Esophagus muscularis mucosa (tissue), 4 donors: Measurements from ENCODE around the gene ERBB4. TPM values are rescaled to one million over a fixed set of nuclear protein-coding genes. Genes with fewer than 3 reads are reported as not detected.
"Not testable (repeated sequence)": the region's sequence is repeated elsewhere in the genome, so short reads cannot be mapped to it uniquely, and the experiment has no call there.

ENCODE experiments used
- DNase-seq: peaks from one replicate; pipeline ENCODE4 v3.0.0-alpha.2; 2017; ENCODE audit errors: extremely low spot score
- H3K27ac ChIP-seq, 4 donors: fragments of 200-600 bp; sonication (generic); replicated peaks in 1 of 4; 1 replicate in 3 of 4; 2 replicates in 1 of 4; pipeline ENCODE4 v1.5.1; 2016 to 2019; ENCODE audit warnings: mild to moderate bottlenecking in 1 of 4
- H3K27me3 ChIP-seq, 4 donors: fragments of 200-600 bp; sonication (generic); one replicate each; pipeline versions ENCODE4 v1.5.1 to v1.6.0; 2016 to 2019
- H3K36me3 ChIP-seq, 4 donors: fragments of 200-600 bp; sonication (generic); one replicate each; pipeline ENCODE4 v1.5.1; 2016 to 2019
- H3K4me1 ChIP-seq, 4 donors: fragments of 200-600 bp; sonication (generic); one replicate each; pipeline ENCODE4 v1.5.1; 2016 to 2019
- H3K4me3 ChIP-seq, 4 donors: fragments of 200-600 bp; sonication (generic); 1 replicate in 2 of 4; 2 replicates in 2 of 4; pipeline ENCODE4 v1.5.1; 2016 to 2019; ENCODE audit warnings: mild to moderate bottlenecking in 4 of 4, moderate library complexity in 1 of 4
- H3K9me3 ChIP-seq, 4 donors: fragments of 200-600 bp; sonication (generic); 1 replicate in 3 of 4; 2 replicates in 1 of 4; pipeline ENCODE4 v1.5.1; 2016 to 2019
- EP300 ChIP-seq: sonication (generic); formaldehyde crosslinking; IDR thresholded peaks from one replicate; pipeline ENCODE4 v1.6.1; 2017; ENCODE audit warnings: antibody characterized with exemption
- POLR2A ChIP-seq: fragments of 450-650 bp; IDR thresholded peaks from one replicate; pipeline ENCODE4 v1.6.1; 2017; ENCODE audit warnings: antibody characterized with exemption, moderate library complexity, mild to moderate bottlenecking, low read depth
- POLR2AphosphoS5 ChIP-seq, 2 donors: sonication (generic); formaldehyde crosslinking; IDR thresholded peaks; one replicate each; pipeline ENCODE4 v1.6.1; 2017; ENCODE audit warnings: antibody characterized with exemption in 2 of 2
- WGBS: methylation state at CpG from one replicate; pipeline ENCODE4 v1.1.5; 2018; 5-methylcytosine and 5-hydroxymethylcytosine counted together
- intact Hi-C: fragments of 100-400 bp; cut with DNase I; formaldehyde crosslinking; loops from one replicate; pipeline ENCODE4 v1.15.1; 2023
- total RNA-seq, 4 donors: library from RNA; depleted of rRNA; stranded (reverse); fragments of >200 nt; gene quantifications; one replicate each; pipeline versions ENCODE4 v1.1.0 to v1.2.1, GENCODE V29; 2016
- TF ChIP-seq, protein P1 (sequence below), 3 experiments: fragments of 200-600 bp in 2 of 3; fragments of 450-650 bp in 1 of 3; sonication (generic) in 2 of 3; IDR thresholded peaks; one replicate each; pipeline ENCODE4 v1.5.1; 2017 to 2019; ENCODE audit warnings: antibody characterized with exemption in 3 of 3, mild to moderate bottlenecking in 2 of 3, moderate library complexity in 1 of 3

The ERBB4 gene
- total RNA-seq, 4 donors from 2014 or later: under 0.01 to 0.19 (median 0.17) TPM

DNA sequence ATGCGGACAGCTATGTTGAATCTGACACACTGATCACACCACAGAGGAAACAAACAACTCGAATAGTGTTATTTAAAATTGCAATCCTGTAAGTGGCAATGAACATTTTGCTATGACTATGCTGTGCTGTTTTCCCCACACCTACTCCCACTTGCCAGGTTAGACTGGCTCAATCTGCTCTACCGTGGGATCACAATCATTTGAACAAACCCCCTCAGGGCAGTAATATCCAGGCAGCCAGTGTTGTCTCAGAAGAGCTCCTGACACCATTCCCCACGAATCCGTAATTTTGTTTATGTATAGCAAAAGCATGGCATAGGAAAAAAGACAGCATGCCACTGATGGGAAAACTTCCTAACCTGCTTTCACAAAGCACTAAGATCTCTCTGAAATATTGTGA lies 284.3 kb downstream of the ERBB4 start:
- Histone ChIP-seq H3K27me3 (no peaks in the 10 kb centered on the region), H3K36me3 (no peaks in the 10 kb centered on the region), H3K4me3 (no peak overlapping the region), H3K27ac (no peak overlapping the region), H3K4me1 (no peaks in the 10 kb centered on the region), H3K9me3 (no peaks in the 10 kb centered on the region)
- intact Hi-C loops: no loop called here
- TF ChIP-seq, protein P1, sequence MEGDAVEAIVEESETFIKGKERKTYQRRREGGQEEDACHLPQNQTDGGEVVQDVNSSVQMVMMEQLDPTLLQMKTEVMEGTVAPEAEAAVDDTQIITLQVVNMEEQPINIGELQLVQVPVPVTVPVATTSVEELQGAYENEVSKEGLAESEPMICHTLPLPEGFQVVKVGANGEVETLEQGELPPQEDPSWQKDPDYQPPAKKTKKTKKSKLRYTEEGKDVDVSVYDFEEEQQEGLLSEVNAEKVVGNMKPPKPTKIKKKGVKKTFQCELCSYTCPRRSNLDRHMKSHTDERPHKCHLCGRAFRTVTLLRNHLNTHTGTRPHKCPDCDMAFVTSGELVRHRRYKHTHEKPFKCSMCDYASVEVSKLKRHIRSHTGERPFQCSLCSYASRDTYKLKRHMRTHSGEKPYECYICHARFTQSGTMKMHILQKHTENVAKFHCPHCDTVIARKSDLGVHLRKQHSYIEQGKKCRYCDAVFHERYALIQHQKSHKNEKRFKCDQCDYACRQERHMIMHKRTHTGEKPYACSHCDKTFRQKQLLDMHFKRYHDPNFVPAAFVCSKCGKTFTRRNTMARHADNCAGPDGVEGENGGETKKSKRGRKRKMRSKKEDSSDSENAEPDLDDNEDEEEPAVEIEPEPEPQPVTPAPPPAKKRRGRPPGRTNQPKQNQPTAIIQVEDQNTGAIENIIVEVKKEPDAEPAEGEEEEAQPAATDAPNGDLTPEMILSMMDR (IDR thresholded peaks at IDR 0.05): no peak
- no peak for TF ChIP-seq POLR2AphosphoS5 (IDR thresholded peaks at IDR 0.05)
- TF ChIP-seq POLR2A: no peak
- no peak for TF ChIP-seq EP300
- no peak for DNase-seq
- WGBS: 56% methylated on average over 5 of the region's 5 CpGs

DNA sequence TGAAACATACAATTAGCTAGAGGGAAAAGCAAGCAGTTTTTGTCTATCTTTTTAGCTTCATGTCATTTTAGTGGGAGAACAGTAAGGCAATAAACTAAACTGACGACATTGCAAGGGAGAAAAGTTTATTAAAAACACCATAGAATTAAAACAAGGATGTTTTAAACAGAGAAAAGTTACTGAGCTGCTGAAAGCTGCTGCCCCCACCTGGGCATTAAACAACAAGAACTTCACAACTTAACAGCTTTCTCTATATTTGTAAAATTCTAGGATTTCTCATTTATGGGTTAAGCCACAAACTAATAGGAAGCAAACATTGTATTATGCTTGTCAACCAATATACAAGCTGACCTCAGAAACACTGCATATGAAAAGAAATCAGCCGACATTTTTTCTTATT lies 289.2 kb downstream of the ERBB4 start:
- no peaks in the 10 kb centered on the region for H3K4me1 ChIP-seq
- intact Hi-C loops: no loop called here
- WGBS: 56% methylated on average over 2 of the region's 2 CpGs
- DNase-seq: no peak
- no peak overlapping the region for H3K4me3 ChIP-seq
- TF ChIP-seq POLR2A (no peak), EP300 (no peak), POLR2AphosphoS5 (IDR thresholded peaks at IDR 0.05) (no peak)
- TF ChIP-seq, protein P1 (IDR thresholded peaks at IDR 0.05): no peak
- H3K27me3 ChIP-seq: no peaks in the 10 kb centered on the region
- no peaks in the 10 kb centered on the region for H3K9me3 ChIP-seq
- H3K36me3 ChIP-seq: no peaks in the 10 kb centered on the region
- no peak overlapping the region for H3K27ac ChIP-seq

DNA sequence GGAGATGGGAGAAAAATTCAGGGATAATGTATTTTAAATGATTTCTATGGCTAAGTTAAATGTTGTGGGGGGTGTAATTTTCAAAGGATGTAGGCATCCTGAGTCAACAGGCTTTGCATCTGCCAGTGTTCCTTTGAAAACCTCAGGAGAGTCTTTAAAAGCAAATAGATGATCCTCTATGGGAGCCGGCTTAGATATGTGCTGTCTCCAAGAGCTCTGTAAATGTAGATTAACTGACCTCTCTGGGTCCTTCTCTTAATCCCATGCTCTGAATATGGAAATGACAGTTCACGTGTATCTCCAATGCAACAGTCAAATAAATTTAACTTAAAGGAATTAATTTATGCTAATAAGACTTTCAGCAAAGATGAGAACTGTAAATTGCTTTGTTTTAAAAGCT lies 292.7 kb downstream of the ERBB4 start:
- TF ChIP-seq, protein P1 (IDR thresholded peaks at IDR 0.05): no peak
- TF ChIP-seq EP300: no peak
- no peak for TF ChIP-seq POLR2AphosphoS5 (IDR thresholded peaks at IDR 0.05)

DNA sequence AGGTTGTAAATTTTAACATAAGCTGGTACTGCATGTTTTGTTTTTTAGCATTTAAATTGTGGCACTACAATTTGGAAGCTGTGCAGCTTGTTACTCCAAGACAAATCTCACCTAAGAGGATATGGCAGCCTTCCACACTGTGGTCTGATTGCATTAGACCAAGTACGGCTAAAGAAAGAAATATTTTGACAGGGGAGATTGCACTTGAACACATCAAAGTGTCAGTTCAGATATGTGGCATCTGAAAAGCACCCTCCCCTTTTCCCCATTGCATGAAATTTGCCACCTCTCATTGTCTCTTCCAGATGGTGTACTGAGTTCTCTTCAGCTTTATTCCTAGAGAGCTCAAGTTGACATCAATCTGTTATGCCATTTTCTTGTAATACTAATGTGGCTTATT lies 295.9 kb downstream of the ERBB4 start:
- Histone ChIP-seq H3K36me3 (no peaks in the 10 kb centered on the region), H3K9me3 (no peaks in the 10 kb centered on the region), H3K27me3 (peaks cover 0 to 7% (median 0%) of the 10 kb centered on the region in 4 donors), H3K27ac (no peak overlapping the region), H3K4me3 (no peak overlapping the region), H3K4me1 (no peaks in the 10 kb centered on the region)
- no peak for DNase-seq
- TF ChIP-seq EP300 (no peak), POLR2A (no peak), POLR2AphosphoS5 (IDR thresholded peaks at IDR 0.05) (no peak)
- TF ChIP-seq, protein P1 (IDR thresholded peaks at IDR 0.05): no peak
- 40% methylated on average over 1 of the region's 1 CpG for WGBS
- intact Hi-C loops: no loop called here

More for the DNA sequence above, 292.7 kb downstream of the ERBB4 start:
- H3K36me3 ChIP-seq: no peaks in the 10 kb centered on the region
- 52% methylated on average over 2 of the region's 2 CpGs for WGBS
- H3K4me3 ChIP-seq: no peak overlapping the region
- H3K4me1 ChIP-seq: no peaks in the 10 kb centered on the region
- no peak overlapping the region for H3K27ac ChIP-seq
- no peaks in the 10 kb centered on the region for H3K27me3 ChIP-seq
- DNase-seq: no peak
- no peaks in the 10 kb centered on the region for H3K9me3 ChIP-seq
- intact Hi-C loops: no loop called here

DNA sequence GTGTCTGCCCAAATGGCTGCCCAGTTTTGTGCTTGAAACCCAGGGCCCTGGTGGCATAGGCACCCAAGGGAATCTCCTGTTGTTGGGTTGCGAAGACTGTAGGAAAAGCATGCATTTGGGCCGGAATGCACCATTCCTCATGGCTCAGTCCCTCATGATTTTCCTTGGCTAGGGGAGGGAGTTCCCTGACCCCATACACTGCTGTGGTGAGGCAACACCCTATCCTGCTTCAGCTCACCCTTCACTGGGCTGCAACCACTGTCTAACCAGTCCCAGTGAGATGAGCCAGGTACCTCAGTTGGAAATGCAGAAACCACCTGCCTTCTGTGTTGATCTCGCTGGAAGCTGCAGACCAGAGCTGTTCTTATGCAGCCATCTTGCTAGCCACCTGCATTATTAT lies 300.4 kb downstream of the ERBB4 start:
- not testable (repeated sequence) for H3K9me3 ChIP-seq

More for the DNA sequence above, 300.4 kb downstream of the ERBB4 start:
- H3K27me3 ChIP-seq, H3K4me1 ChIP-seq, H3K4me3 ChIP-seq, intact Hi-C loops, H3K36me3 ChIP-seq, H3K27ac ChIP-seq, DNase-seq: not testable (repeated sequence)
- 85% methylated on average over 3 of the region's 3 CpGs for WGBS
